ENCODE measurements around the gene FAT1.

The FAT1 gene

GRCh38 chr4:186724058-186724863 is 605 bp upstream of the FAT1 start:
- peak; percentile 30 for DNase-seq

- DNase-seq: peak; percentile 38
Observed at GRCh38 chr4:186722796-186723291, 812 bp downstream of the FAT1 start.

- no peak for DNase-seq
Observed at GRCh38 chr4:186719925-186720694, 3.5 kb downstream of the FAT1 start.

- DNase-seq: no peak
Observed at GRCh38 chr4:186717556-186717955, 6.1 kb downstream of the FAT1 start.

GRCh38 chr4:186715077-186715476 is 8.6 kb downstream of the FAT1 start:
- peak; percentile 7 for DNase-seq

- DNase-seq: no peak
Observed at GRCh38 chr4:186714006-186714675, 9.5 kb downstream of the FAT1 start.

GRCh38 chr4:186712690-186713089 is 11.0 kb downstream of the FAT1 start:
- no peak for DNase-seq

- no peak for DNase-seq
Observed at GRCh38 chr4:186710521-186711119, 13.0 kb downstream of the FAT1 start.

- no peak for DNase-seq
Observed at GRCh38 chr4:186709517-186709916, 14.1 kb downstream of the FAT1 start.

- no peak for DNase-seq
Observed at GRCh38 chr4:186708554-186708953, 15.1 kb downstream of the FAT1 start.

GRCh38 chr4:186707996-186708395 is 15.7 kb downstream of the FAT1 start:
- no peak for DNase-seq

- DNase-seq: no peak
Observed at GRCh38 chr4:186707574-186707973, 16.1 kb downstream of the FAT1 start.

GRCh38 chr4:186704057-186704456 is 19.6 kb downstream of the FAT1 start:
- no peak for DNase-seq

- DNase-seq: no peak
Observed at GRCh38 chr4:186703510-186703909, 20.1 kb downstream of the FAT1 start.

GRCh38 chr4:186702940-186703339 is 20.7 kb downstream of the FAT1 start:
- DNase-seq: no peak

GRCh38 chr4:186702297-186702696 is 21.4 kb downstream of the FAT1 start:
- DNase-seq: no peak

GRCh38 chr4:186701788-186702187 is 21.9 kb downstream of the FAT1 start:
- no peak for DNase-seq

GRCh38 chr4:186701273-186701672 is 22.4 kb downstream of the FAT1 start:
- peak; percentile 29 for DNase-seq

- no peak for DNase-seq
Observed at GRCh38 chr4:186700746-186701145, 22.9 kb downstream of the FAT1 start.

- no peak for DNase-seq
Observed at GRCh38 chr4:186699881-186700397, 23.7 kb downstream of the FAT1 start.

- DNase-seq: peak; percentile 57
Observed at GRCh38 chr4:186699298-186699697, 24.4 kb downstream of the FAT1 start.

GRCh38 chr4:186698525-186698924 is 25.1 kb downstream of the FAT1 start:
- DNase-seq: no peak

GRCh38 chr4:186698028-186698427 is 25.6 kb downstream of the FAT1 start:
- no peak for DNase-seq

Data from NCI-H345 (cell line).